WTC11 (cell line): ENCODE measurements around the gene CDK17. TPM values are rescaled to one million over a fixed set of nuclear protein-coding genes. Genes with fewer than 3 reads are reported as not detected.
A peak's percentile ranks its signal among the peaks of the same experiment; 100 is the strongest.

Experiments used
- ATAC-seq: fragments of 200-7000 bp; cut with Tn5 transposase; 2 replicates; pipeline ENCODE4 v1.10.0; 2021; ENCODE audit warnings: mild to moderate bottlenecking, moderate library complexity
- CTCF ChIA-PET: fragments of 300-600 bp; sonication (Branson Sonifier 250); formaldehyde crosslinking; loops from one replicate; lab custom pipeline; 2021; ENCODE audit warnings: antibody characterized with exemption; lab: Charles Lee
- POLR2A ChIA-PET: fragments of 350-600 bp; sonication (Branson Sonifier 250); formaldehyde crosslinking; loops from one replicate; lab custom pipeline; 2021; ENCODE audit warnings: antibody characterized with exemption; lab: Charles Lee
- DNase-seq: peaks from one replicate; pipeline ENCODE4 v3.0.0; 2021; ENCODE audit warnings: low spot score
- H3K27ac Mint-ChIP-seq: 2 replicates; pipeline ENCODE4 v1.8.0; 2021; ENCODE audit warnings: mixed read lengths
- H3K27me3 Mint-ChIP-seq: 2 replicates; pipeline ENCODE4 v1.8.0; 2021; ENCODE audit warnings: low read depth, mild to moderate bottlenecking, moderate library complexity, mixed read lengths
- H3K36me3 Mint-ChIP-seq: 2 replicates; pipeline ENCODE4 v1.8.0; 2021; ENCODE audit warnings: mixed read lengths
- H3K4me1 Mint-ChIP-seq: 2 replicates; pipeline ENCODE4 v1.8.0; 2022; ENCODE audit warnings: mixed read lengths
- H3K4me3 Mint-ChIP-seq: 2 replicates; pipeline ENCODE4 v1.8.0; 2021; ENCODE audit warnings: mild to moderate bottlenecking, moderate library complexity, mixed read lengths
- H3K9me3 Mint-ChIP-seq: 2 replicates; pipeline ENCODE4 v1.8.0; 2021; ENCODE audit warnings: mixed read lengths
- FOXP1 ChIP-seq: sonication (generic); formaldehyde crosslinking; IDR thresholded peaks from 2 replicates; pipeline ENCODE4 v1.8.0; 2022; ENCODE audit warnings: missing genetic modification reagents, mild to moderate bottlenecking, moderate library complexity, borderline replicate concordance
- GTF2I ChIP-seq: fragments of 250-450 bp; sonication (Bioruptor Pico); conservative IDR thresholded peaks from 2 replicates; pipeline ENCODE4 v1.4.0; 2021; ENCODE audit warnings: mild to moderate bottlenecking
- JAZF1 ChIP-seq: fragments of 250-450 bp; sonication (Bioruptor Pico); IDR thresholded peaks from 2 replicates; pipeline ENCODE4 v1.9.0; 2021; ENCODE audit warnings: moderate library complexity, mild to moderate bottlenecking, inconsistent platforms
- MXD4 ChIP-seq: fragments of 250-450 bp; sonication (Bioruptor Pico); IDR thresholded peaks from 2 replicates; pipeline ENCODE4 v1.8.0; 2021; ENCODE audit warnings: mild to moderate bottlenecking, moderate library complexity, borderline replicate concordance
- NR2C2 ChIP-seq: sonication (generic); formaldehyde crosslinking; IDR thresholded peaks from 2 replicates; pipeline ENCODE4 v1.8.0; 2022; ENCODE audit warnings: mild to moderate bottlenecking, missing genetic modification reagents
- PRRX2 ChIP-seq: fragments of 250-450 bp; sonication (Bioruptor Pico); IDR thresholded peaks from 2 replicates; pipeline ENCODE4 v1.8.0; 2021; ENCODE audit warnings: mild to moderate bottlenecking
- SP1 ChIP-seq: sonication (generic); formaldehyde crosslinking; conservative IDR thresholded peaks from 2 replicates; pipeline ENCODE4 v1.8.1; 2022; ENCODE audit warnings: missing genetic modification reagents
- TP53 ChIP-seq: sonication (generic); formaldehyde crosslinking; IDR thresholded peaks from 2 replicates; pipeline ENCODE4 v1.8.1; 2023; ENCODE audit warnings: mild to moderate bottlenecking, missing genetic modification reagents
- ZBTB21 ChIP-seq: sonication (generic); formaldehyde crosslinking; IDR thresholded peaks from 2 replicates; pipeline ENCODE4 v1.8.1; 2023; ENCODE audit warnings: mild to moderate bottlenecking, missing genetic modification reagents, borderline replicate concordance
- ZNF232 ChIP-seq: sonication (generic); formaldehyde crosslinking; IDR thresholded peaks from 2 replicates; pipeline ENCODE4 v1.8.0; 2022; ENCODE audit warnings: mild to moderate bottlenecking, missing genetic modification reagents
- ZNF263 ChIP-seq: sonication (generic); formaldehyde crosslinking; IDR thresholded peaks from 2 replicates; pipeline ENCODE4 v1.8.1; 2022; ENCODE audit warnings: low read depth, mild to moderate bottlenecking, moderate library complexity, missing genetic modification reagents
- ZNF423 ChIP-seq: fragments of 250-450 bp; sonication (Bioruptor Pico); IDR thresholded peaks from 2 replicates; pipeline ENCODE4 v2.1.2; 2022; ENCODE audit warnings: mild to moderate bottlenecking, moderate library complexity
- total RNA-seq: library from RNA; stranded (reverse); gene quantifications from 3 replicates; pipeline ENCODE4 v1.2.3, GENCODE V29; 2021
- TF ChIP-seq, protein P1 (sequence below): sonication (generic); formaldehyde crosslinking; IDR thresholded peaks from 2 replicates; pipeline ENCODE4 v1.8.0; 2022; ENCODE audit warnings: mild to moderate bottlenecking, missing genetic modification reagents
- TF ChIP-seq, protein P2 (sequence below): fragments of 200-600 bp; IDR thresholded peaks from 2 replicates; pipeline ENCODE4 v1.8.0; 2022; ENCODE audit warnings: antibody characterized with exemption
- TF ChIP-seq, protein P3 (sequence below): sonication (generic); formaldehyde crosslinking; IDR thresholded peaks from 2 replicates; pipeline ENCODE4 v1.8.0; 2022; ENCODE audit warnings: mild to moderate bottlenecking, missing genetic modification reagents
- TF ChIP-seq, protein P4 (sequence below): sonication (generic); formaldehyde crosslinking; IDR thresholded peaks from 2 replicates; pipeline ENCODE4 v1.8.1; 2022; ENCODE audit warnings: low read depth, missing genetic modification reagents, borderline replicate concordance
- TF ChIP-seq, protein P5 (sequence below): sonication (generic); formaldehyde crosslinking; IDR thresholded peaks from 2 replicates; pipeline ENCODE4 v1.8.0; 2022; ENCODE audit warnings: mild to moderate bottlenecking, missing genetic modification reagents
- TF ChIP-seq, protein P6 (sequence below): sonication (generic); formaldehyde crosslinking; IDR thresholded peaks from 2 replicates; pipeline ENCODE4 v1.8.0; 2022; ENCODE audit warnings: mild to moderate bottlenecking, missing genetic modification reagents
- TF ChIP-seq, protein P7 (sequence below): sonication (generic); formaldehyde crosslinking; IDR thresholded peaks from 2 replicates; pipeline ENCODE4 v1.8.1; 2022; ENCODE audit warnings: mild to moderate bottlenecking, moderate library complexity, missing genetic modification reagents

The CDK17 gene
- total RNA-seq, 1 experiment from 2014 or later, result 20.0 TPM

DNA sequence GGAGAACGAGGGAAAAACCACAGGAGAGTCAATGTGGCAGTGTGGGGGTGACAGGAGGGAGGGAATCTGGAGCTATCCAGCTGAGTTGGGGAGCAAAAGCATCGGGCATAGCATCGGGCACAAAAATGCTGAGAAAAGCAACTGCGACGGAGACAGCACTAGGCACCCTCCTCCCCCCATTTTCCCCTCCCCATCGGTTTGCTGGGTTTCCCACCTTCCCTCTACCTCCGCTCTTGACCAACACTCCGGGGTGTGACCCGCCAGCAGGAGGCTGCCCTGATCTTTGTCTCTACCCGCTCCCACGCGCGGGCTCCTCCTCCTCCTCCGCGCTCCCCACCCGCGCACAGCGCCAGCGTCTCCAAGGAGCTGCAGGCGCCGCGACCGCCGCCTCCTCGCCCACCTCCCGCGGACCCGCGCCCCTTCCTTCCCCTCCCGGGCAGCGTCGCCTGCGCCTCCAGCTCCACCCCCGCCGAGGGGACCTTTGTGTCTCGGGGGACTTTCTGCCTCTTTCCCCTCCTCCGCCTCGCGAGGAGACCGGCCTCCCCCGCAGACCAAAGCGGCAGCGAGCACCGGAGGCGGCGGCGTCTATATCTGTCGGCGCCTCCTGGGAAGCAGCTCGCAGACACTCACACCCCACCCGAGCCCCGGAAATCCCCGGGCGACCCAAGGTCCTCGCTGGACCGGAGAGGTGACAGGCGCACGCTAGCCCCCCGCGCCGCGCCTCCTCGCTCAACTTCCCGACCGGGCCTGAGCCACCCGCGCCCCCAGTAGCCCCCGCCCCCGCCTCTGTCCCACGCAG is 920 bp downstream of the CDK17 start (continued):
- TF ChIP-seq FOXP1 (CRISPR knock-in tag), result no peak

DNA sequence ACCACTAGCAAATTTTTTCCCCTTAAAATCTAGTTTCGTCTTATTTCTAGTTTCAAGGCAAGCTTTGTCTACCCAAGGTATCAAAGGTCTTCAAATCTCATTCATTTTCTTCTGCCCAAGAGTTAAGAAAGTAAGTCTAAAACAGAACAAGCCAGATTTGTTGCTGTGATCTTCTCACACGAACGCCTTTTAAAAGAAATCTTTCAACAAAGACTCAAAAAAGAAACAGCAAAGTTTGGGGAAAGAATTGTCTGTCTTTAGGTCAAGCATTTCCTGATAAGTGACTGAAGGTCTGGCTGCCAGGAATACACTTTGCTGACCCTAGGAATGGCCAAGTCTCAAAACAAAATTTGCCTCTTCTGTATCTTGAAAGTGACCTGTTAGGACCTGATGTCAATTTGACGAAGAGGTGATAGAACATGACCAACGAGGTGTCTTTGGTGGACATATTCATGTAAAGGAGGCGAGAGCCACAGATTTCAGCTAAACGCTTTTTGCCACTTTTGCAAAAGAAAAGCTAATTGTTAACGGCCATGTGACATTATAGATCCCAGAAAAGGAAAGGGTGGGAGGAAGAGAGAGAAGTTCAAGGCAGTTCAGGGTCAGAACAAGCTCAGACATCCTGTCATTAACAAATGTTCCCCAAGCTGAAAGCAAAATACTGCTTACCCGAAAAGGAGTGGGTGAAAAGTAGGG is 1.7 kb downstream of the CDK17 start:
- Mint-ChIP-seq H3K4me3 (peak overlapping the region; percentile 88), H3K9me3 (no peaks in the 10 kb centered on the region), H3K36me3 (no peaks in the 10 kb centered on the region), H3K27me3 (no peaks in the 10 kb centered on the region), H3K4me1 (peaks cover 52% of the 10 kb centered on the region)
- ATAC-seq, result no peak; the same call in 1 of the 2 replicates
- no peak for TF ChIP-seq MXD4 (CRISPR knock-in tag)
- TF ChIP-seq, protein P1, sequence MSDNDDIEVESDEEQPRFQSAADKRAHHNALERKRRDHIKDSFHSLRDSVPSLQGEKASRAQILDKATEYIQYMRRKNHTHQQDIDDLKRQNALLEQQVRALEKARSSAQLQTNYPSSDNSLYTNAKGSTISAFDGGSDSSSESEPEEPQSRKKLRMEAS (CRISPR knock-in tag), result no peak
- TF ChIP-seq, all 79 proteins: peak for 0
- CTCF ChIA-PET, result interaction anchor here (0.6 to 3.2 kb wide), 6 partner anchors 59 to 1952 kb away, joined by 3 to 14 read pairs (median 4); no protein-coding TSS in a partner anchor
- POLR2A ChIA-PET, result interaction anchor here (0.7 kb wide), 1 partner anchor 196 kb away, joined by 3 read pairs; no protein-coding TSS in a partner anchor
- H3K27ac Mint-ChIP-seq, result peak overlapping the region; percentile 15; the same call in 1 of the 2 replicates
- no peak for DNase-seq

DNA sequence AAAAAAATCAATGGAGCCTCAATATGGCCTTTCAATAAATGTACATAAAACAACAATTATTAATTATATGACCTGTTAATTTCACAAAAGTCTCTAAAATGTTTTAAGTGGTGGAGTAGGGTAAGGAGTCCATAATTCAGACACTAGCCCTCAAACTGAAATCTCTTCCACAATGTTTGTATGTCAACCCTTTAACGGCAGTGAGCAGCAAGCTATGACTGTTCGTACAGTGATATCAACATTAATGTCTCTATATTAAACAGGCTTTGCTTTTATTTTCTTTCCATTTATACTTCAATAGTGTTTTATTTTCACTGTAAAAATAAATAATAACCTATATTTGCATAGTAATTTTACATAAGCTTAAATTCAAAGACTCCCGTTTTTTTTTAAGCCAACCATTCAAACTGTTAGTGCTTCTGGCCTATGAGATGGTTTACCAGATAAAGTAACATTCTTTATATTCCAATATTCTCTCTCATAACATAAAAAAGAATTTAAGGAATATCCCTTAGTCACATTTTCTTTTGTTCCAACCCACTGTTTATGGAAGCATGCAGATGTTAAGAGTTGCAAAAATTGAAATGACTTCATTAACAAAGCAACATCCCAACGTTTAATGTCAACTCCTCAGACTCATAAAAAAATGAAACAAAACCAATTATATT is 2.3 kb downstream of the CDK17 start:
- TF ChIP-seq, protein P2, sequence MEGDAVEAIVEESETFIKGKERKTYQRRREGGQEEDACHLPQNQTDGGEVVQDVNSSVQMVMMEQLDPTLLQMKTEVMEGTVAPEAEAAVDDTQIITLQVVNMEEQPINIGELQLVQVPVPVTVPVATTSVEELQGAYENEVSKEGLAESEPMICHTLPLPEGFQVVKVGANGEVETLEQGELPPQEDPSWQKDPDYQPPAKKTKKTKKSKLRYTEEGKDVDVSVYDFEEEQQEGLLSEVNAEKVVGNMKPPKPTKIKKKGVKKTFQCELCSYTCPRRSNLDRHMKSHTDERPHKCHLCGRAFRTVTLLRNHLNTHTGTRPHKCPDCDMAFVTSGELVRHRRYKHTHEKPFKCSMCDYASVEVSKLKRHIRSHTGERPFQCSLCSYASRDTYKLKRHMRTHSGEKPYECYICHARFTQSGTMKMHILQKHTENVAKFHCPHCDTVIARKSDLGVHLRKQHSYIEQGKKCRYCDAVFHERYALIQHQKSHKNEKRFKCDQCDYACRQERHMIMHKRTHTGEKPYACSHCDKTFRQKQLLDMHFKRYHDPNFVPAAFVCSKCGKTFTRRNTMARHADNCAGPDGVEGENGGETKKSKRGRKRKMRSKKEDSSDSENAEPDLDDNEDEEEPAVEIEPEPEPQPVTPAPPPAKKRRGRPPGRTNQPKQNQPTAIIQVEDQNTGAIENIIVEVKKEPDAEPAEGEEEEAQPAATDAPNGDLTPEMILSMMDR, result no peak
- TF ChIP-seq, protein P3, sequence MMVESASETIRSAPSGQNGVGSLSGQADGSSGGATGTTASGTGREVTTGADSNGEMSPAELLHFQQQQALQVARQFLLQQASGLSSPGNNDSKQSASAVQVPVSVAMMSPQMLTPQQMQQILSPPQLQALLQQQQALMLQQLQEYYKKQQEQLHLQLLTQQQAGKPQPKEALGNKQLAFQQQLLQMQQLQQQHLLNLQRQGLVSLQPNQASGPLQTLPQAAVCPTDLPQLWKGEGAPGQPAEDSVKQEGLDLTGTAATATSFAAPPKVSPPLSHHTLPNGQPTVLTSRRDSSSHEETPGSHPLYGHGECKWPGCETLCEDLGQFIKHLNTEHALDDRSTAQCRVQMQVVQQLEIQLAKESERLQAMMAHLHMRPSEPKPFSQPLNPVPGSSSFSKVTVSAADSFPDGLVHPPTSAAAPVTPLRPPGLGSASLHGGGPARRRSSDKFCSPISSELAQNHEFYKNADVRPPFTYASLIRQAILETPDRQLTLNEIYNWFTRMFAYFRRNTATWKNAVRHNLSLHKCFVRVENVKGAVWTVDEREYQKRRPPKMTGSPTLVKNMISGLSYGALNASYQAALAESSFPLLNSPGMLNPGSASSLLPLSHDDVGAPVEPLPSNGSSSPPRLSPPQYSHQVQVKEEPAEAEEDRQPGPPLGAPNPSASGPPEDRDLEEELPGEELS (CRISPR knock-in tag), result no peak
- no peaks in the 10 kb centered on the region for H3K9me3 Mint-ChIP-seq
- no peaks in the 10 kb centered on the region for H3K36me3 Mint-ChIP-seq
- no peak overlapping the region for H3K27ac Mint-ChIP-seq
- no peak for ATAC-seq
- CTCF ChIA-PET, result interaction anchor here (3.2 kb wide), 1 partner anchor 182 kb away, joined by 14 read pairs; no protein-coding TSS in a partner anchor
- H3K4me3 Mint-ChIP-seq, result peak overlapping the region; percentile 88
- POLR2A ChIA-PET, result no interaction called here
- H3K27me3 Mint-ChIP-seq, result no peaks in the 10 kb centered on the region
- H3K4me1 Mint-ChIP-seq, result peaks cover 51% of the 10 kb centered on the region
- DNase-seq, result no peak

DNA sequence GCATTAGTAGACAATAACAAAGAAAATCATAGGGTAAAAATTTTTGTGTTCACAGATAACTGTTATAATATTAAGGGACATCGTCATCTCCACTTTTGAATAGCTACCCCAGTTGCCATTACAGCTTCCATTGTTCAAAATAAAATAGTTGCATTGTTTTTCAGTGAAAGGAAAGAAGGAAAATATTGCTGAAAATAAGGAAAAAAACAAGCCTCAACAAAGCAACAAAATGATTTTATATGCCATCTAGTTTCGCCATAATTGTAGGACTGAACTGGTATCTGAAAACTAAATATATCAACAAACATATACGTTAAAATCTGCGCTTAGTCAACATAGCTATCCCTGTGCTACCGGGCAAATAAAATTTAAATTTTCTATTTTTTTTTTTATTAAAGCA is 3.3 kb downstream of the CDK17 start:
- Mint-ChIP-seq H3K4me3 (no peak overlapping the region), H3K27ac (no peak overlapping the region; the same call in 1 of the 2 replicates), H3K36me3 (no peaks in the 10 kb centered on the region), H3K27me3 (no peaks in the 10 kb centered on the region), H3K9me3 (no peaks in the 10 kb centered on the region), H3K4me1 (peaks cover 50% of the 10 kb centered on the region)
- ATAC-seq, result no peak
- ChIA-PET CTCF (no interaction called here), POLR2A (no interaction called here)
- DNase-seq, result no peak
- no peak for TF ChIP-seq NR2C2 (CRISPR knock-in tag)
- TF ChIP-seq JAZF1, result no peak
- TF ChIP-seq, protein P4, sequence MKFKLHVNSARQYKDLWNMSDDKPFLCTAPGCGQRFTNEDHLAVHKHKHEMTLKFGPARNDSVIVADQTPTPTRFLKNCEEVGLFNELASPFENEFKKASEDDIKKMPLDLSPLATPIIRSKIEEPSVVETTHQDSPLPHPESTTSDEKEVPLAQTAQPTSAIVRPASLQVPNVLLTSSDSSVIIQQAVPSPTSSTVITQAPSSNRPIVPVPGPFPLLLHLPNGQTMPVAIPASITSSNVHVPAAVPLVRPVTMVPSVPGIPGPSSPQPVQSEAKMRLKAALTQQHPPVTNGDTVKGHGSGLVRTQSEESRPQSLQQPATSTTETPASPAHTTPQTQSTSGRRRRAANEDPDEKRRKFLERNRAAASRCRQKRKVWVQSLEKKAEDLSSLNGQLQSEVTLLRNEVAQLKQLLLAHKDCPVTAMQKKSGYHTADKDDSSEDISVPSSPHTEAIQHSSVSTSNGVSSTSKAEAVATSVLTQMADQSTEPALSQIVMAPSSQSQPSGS (CRISPR knock-in tag), result no peak
- no peak for TF ChIP-seq FOXP1 (CRISPR knock-in tag)
- no peak for TF ChIP-seq PRRX2 (CRISPR knock-in tag)
- TF ChIP-seq SP1 (CRISPR knock-in tag), result no peak
- TF ChIP-seq, protein P5, sequence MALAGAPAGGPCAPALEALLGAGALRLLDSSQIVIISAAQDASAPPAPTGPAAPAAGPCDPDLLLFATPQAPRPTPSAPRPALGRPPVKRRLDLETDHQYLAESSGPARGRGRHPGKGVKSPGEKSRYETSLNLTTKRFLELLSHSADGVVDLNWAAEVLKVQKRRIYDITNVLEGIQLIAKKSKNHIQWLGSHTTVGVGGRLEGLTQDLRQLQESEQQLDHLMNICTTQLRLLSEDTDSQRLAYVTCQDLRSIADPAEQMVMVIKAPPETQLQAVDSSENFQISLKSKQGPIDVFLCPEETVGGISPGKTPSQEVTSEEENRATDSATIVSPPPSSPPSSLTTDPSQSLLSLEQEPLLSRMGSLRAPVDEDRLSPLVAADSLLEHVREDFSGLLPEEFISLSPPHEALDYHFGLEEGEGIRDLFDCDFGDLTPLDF (CRISPR knock-in tag), result no peak
- TF ChIP-seq, protein P6, sequence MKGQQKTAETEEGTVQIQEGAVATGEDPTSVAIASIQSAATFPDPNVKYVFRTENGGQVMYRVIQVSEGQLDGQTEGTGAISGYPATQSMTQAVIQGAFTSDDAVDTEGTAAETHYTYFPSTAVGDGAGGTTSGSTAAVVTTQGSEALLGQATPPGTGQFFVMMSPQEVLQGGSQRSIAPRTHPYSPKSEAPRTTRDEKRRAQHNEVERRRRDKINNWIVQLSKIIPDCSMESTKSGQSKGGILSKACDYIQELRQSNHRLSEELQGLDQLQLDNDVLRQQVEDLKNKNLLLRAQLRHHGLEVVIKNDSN, result no peak
- TF ChIP-seq TP53 (CRISPR knock-in tag), result no peak
- no peak for TF ChIP-seq ZBTB21
- TF ChIP-seq, protein P7, sequence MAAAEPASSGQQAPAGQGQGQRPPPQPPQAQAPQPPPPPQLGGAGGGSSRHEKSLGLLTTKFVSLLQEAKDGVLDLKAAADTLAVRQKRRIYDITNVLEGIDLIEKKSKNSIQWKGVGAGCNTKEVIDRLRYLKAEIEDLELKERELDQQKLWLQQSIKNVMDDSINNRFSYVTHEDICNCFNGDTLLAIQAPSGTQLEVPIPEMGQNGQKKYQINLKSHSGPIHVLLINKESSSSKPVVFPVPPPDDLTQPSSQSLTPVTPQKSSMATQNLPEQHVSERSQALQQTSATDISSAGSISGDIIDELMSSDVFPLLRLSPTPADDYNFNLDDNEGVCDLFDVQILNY (CRISPR knock-in tag), result no peak
- no peak for TF ChIP-seq ZNF232 (CRISPR knock-in tag)
- no peak for TF ChIP-seq ZNF423
- no peak for TF ChIP-seq ZNF263
- no peak for TF ChIP-seq GTF2I
